Panc1 (cell line): ENCODE results near the gene ATP5PF.

ENCODE experiments used
- POLR2AphosphoS5 ChIP-seq: IDR thresholded peaks from 2 replicates; pipeline ENCODE4 v1.6.1; 2012; ENCODE audit warnings: mild to moderate bottlenecking, low read depth, low read length, moderate library complexity
- SIN3A ChIP-seq: IDR thresholded peaks from 2 replicates; pipeline ENCODE4 v1.6.1; 2012; ENCODE audit warnings: low read depth, mild to moderate bottlenecking, low read length, moderate library complexity, borderline replicate concordance; ENCODE audit not compliant: insufficient read depth
- TCF7L2 ChIP-seq: IDR thresholded peaks from 2 replicates; pipeline ENCODE4 v1.6.1; 2011; ENCODE audit warnings: mild to moderate bottlenecking, low read depth, low read length, inconsistent platforms
- TF ChIP-seq, protein P1 (sequence below): fragments of 450-650 bp; IDR thresholded peaks from 2 replicates; pipeline ENCODE4 v1.5.1; 2017; ENCODE audit warnings: mild to moderate bottlenecking
- TF ChIP-seq, protein P2 (sequence below), 2 experiments: IDR thresholded peaks; 2 replicates each; pipeline ENCODE4 v1.6.1; 2011 to 2012; ENCODE audit warnings: low read depth in 2 of 2, control low read depth in 1 of 2, low read length in 1 of 2, mild to moderate bottlenecking in 1 of 2, moderate library complexity in 1 of 2; ENCODE audit not compliant: insufficient read depth in 1 of 2

DNA sequence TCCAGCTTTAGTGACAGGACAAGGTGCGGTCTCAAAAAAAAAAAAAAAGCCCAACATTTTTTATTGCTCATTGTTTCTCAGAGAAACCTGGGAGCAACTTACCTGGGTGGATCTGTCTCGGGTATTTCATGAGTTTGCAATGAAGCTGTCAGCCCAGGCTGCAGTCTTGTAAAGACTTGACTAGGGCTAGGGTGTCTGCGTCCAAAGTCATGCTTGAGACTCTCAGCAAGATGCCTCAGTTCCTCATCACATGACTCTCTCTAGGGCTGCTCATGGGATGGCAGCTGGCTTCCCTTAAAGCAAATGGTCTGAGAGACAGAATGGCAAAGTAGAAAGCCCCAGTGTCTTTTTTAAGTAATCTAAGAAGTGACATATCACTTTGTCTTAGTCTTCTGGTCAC lies 8.2 kb upstream of the ATP5PF start:
- TF ChIP-seq, protein P1, sequence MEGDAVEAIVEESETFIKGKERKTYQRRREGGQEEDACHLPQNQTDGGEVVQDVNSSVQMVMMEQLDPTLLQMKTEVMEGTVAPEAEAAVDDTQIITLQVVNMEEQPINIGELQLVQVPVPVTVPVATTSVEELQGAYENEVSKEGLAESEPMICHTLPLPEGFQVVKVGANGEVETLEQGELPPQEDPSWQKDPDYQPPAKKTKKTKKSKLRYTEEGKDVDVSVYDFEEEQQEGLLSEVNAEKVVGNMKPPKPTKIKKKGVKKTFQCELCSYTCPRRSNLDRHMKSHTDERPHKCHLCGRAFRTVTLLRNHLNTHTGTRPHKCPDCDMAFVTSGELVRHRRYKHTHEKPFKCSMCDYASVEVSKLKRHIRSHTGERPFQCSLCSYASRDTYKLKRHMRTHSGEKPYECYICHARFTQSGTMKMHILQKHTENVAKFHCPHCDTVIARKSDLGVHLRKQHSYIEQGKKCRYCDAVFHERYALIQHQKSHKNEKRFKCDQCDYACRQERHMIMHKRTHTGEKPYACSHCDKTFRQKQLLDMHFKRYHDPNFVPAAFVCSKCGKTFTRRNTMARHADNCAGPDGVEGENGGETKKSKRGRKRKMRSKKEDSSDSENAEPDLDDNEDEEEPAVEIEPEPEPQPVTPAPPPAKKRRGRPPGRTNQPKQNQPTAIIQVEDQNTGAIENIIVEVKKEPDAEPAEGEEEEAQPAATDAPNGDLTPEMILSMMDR, result no peak
- TF ChIP-seq, protein P2, sequence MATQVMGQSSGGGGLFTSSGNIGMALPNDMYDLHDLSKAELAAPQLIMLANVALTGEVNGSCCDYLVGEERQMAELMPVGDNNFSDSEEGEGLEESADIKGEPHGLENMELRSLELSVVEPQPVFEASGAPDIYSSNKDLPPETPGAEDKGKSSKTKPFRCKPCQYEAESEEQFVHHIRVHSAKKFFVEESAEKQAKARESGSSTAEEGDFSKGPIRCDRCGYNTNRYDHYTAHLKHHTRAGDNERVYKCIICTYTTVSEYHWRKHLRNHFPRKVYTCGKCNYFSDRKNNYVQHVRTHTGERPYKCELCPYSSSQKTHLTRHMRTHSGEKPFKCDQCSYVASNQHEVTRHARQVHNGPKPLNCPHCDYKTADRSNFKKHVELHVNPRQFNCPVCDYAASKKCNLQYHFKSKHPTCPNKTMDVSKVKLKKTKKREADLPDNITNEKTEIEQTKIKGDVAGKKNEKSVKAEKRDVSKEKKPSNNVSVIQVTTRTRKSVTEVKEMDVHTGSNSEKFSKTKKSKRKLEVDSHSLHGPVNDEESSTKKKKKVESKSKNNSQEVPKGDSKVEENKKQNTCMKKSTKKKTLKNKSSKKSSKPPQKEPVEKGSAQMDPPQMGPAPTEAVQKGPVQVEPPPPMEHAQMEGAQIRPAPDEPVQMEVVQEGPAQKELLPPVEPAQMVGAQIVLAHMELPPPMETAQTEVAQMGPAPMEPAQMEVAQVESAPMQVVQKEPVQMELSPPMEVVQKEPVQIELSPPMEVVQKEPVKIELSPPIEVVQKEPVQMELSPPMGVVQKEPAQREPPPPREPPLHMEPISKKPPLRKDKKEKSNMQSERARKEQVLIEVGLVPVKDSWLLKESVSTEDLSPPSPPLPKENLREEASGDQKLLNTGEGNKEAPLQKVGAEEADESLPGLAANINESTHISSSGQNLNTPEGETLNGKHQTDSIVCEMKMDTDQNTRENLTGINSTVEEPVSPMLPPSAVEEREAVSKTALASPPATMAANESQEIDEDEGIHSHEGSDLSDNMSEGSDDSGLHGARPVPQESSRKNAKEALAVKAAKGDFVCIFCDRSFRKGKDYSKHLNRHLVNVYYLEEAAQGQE (IDR thresholded peaks at IDR 0.05; ENCODE audit: insufficient read depth in 1 of 2, low read depth in 2 of 2, low read length in 1 of 2), result no peak
- no peak for TF ChIP-seq POLR2AphosphoS5
- no peak for TF ChIP-seq SIN3A
- TF ChIP-seq TCF7L2, result no peak
